H7 (cell line): Measurements from ENCODE around the gene AKNA. TPM values are rescaled to one million over a fixed set of nuclear protein-coding genes. Genes with fewer than 3 reads are reported as not detected.

Experiments used
- DNase-seq: peaks from one replicate; pipeline ENCODE4 v3.0.0; 2012
- H3K27me3 ChIP-seq: 2 replicates; pipeline ENCODE4 v1.6.0; 2011; ENCODE audit warnings: mild to moderate bottlenecking, low read length; ENCODE audit not compliant: control insufficient read depth, insufficient read depth
- H3K36me3 ChIP-seq: replicated peaks from 2 replicates; pipeline ENCODE4 v1.5.1; 2011; ENCODE audit warnings: low read length; ENCODE audit not compliant: control insufficient read depth, insufficient read depth
- H3K4me3 ChIP-seq: 2 replicates; pipeline ENCODE4 v1.5.1; 2011; ENCODE audit warnings: low read depth, mild to moderate bottlenecking, control low read depth, low read length, moderate library complexity; ENCODE audit not compliant: insufficient read depth
- total RNA-seq: library from RNA; depleted of rRNA; stranded (reverse); fragments of >200 nt; shearing (Covaris generic); gene quantifications from 2 replicates; pipeline ENCODE4 v1.2.3, GENCODE V29; 2014

The AKNA gene
- total RNA-seq, 1 experiment from 2014 or later: 17.4 TPM

DNA sequence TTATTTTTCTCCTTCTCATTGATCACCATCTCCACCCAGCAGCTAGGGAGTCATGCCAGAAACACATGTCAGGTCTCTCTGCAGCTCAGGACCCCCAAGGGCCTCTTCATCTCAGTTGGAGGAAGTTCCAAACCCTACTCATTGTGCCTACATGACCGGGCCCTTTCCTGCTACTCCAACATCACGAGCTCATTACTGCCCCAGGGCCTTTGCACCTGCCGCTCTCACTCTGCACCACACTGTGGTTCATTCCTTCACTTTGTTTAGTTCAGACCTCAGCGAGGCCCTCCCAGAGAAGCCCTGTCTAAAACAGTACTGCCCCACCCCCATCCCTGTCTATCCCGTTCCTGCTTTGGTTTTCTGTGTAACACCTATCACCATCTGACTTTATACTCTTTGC lies 22.1 kb upstream of the AKNA start:
- no peak for DNase-seq
- H3K36me3 ChIP-seq: no peaks in the 10 kb centered on the region

DNA sequence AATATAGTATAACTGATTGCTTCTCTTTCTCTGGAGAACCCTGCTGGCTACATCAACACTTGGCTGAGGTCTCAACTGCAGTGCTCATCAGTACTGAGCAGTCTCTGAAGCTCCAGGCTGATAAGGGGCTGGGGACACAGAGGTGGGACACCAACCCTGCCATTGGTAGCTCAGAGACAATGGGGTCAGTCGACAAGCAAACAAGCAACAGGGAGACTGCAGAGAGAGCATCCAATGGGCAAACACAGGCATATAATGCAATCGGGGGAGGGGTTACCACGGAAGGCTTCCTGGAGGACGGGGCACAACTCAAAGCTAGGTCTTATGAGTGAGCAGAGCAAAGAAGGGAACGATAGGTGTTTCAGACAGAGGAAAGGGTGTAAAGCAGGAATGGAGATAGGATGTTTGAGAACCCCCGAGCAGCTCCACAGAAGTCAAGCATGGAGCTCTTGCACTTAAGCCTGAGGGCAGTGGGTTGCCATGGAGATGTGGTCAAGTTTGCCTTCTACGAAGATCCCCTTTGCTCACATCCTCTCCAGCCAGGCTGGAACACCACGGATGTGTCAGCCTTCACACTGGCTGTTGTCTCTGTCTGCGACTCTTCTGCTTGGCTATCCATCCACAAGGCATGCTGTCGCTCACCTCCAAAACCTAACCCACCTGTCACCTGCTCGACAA lies 21.5 kb upstream of the AKNA start:
- DNase-seq: no peak

More for the DNA sequence above, 22.1 kb upstream of the AKNA start:
- Histone ChIP-seq H3K4me3 (no peak overlapping the region), H3K27me3 (no peaks in the 10 kb centered on the region)

DNA sequence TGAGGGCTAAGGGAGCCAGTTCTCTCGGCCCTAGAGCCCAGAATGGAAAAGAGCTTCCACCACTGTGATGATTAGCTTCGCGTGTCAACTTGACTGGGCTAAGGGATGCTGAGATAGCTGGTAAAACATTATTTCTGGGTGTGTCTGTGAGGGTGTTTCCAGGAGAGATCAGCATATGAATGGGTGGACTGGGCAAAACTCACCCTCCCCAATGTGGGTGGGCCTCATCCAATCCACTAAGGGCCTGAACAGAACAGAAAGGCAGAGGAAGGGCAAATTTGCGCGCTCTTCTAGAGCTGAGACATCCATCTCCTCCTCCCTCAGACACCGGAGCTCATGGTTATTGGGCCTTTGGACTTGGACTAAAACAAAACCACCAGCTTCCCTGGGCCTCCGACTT lies 20.9 kb upstream of the AKNA start:
- Histone ChIP-seq H3K36me3 (no peaks in the 10 kb centered on the region), H3K4me3 (no peak overlapping the region), H3K27me3 (no peaks in the 10 kb centered on the region)
- DNase-seq: no peak

More for the DNA sequence above, 21.5 kb upstream of the AKNA start:
- Histone ChIP-seq H3K36me3 (no peaks in the 10 kb centered on the region), H3K4me3 (no peak overlapping the region), H3K27me3 (no peaks in the 10 kb centered on the region)

DNA sequence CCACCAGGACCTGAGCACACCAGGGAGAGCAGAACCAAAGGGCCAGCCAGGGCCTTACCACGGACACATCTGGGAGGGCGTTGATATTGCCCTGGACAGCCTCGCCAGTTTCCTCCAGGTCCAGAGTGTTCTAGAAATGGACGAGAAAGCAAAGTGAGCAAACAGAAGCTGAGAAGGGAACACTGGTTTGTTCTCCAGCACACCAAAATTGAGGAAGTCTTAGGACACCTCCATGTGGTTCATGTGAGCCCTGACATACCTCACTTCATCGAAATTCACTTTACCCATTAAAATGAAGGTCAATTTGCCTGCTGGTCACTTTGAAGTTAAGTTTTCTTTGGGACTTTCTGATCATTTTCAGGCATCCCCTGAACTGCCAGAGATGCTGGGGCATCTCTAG lies 20.1 kb upstream of the AKNA start:
- H3K4me3 ChIP-seq: no peak overlapping the region
- no peaks in the 10 kb centered on the region for H3K27me3 ChIP-seq
- no peaks in the 10 kb centered on the region for H3K36me3 ChIP-seq
- no peak for DNase-seq

DNA sequence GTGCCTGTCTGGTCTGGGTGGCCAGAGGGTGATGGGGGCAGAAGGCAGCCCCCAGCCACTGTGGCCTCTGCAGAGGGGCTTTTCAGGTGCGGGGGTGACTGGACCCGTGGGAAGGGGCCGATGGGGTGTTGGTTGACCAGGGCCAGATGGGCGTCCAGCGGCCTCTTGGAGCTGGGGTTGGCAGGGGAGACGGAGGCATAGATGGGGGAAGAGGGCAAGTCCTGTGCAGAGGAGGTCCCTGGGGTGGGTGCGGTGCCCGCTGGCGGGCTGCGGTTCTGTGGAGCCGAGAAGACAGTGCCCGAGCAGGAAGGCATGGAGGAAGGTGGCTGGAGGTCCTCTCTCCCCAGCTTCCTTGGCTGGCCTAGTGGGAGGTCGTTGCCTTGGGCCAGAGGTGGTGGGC lies 18.7 kb upstream of the AKNA start:
- H3K4me3 ChIP-seq: no peak overlapping the region
- DNase-seq: no peak
- H3K27me3 ChIP-seq: no peaks in the 10 kb centered on the region

DNA sequence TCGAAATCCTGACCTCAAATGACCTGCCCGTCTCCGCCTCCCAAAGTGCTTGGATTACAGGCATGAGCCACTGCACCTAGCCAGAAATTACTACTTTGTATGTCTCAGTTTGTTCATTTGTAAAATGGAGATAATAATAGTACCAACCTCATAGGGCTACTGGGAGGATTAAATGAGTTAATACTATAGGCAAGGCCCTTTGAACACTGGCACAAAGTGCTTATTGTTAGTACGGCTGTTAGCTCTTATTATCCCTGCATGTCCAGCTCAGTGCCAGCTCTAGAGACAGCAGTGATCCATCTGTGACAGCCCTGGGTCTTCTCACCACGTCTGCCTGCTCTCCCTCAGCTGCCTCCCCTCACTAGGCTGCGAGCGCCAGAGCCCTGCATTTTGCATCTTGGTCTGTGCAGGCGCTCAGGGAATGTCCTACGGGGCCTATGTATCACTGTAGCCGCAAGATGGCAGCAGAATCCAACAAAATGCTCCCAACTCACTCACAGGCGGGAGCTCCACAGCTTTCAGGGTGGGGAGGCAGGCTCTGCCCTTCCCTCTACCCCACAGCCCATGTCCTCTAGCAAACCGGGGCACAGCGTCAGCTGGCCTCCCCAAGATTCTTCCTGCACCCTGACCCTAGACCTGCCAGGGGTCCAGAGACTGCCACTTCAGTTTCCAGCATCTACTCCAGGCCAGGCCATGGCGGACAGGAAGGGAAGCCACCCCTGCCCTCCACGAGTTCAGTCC lies 17.7 kb upstream of the AKNA start:
- no peaks in the 10 kb centered on the region for H3K36me3 ChIP-seq
- H3K27me3 ChIP-seq: no peaks in the 10 kb centered on the region
- peak; percentile 94 for DNase-seq
- no peak overlapping the region for H3K4me3 ChIP-seq

More for the DNA sequence above, 18.7 kb upstream of the AKNA start:
- H3K36me3 ChIP-seq: no peaks in the 10 kb centered on the region

DNA sequence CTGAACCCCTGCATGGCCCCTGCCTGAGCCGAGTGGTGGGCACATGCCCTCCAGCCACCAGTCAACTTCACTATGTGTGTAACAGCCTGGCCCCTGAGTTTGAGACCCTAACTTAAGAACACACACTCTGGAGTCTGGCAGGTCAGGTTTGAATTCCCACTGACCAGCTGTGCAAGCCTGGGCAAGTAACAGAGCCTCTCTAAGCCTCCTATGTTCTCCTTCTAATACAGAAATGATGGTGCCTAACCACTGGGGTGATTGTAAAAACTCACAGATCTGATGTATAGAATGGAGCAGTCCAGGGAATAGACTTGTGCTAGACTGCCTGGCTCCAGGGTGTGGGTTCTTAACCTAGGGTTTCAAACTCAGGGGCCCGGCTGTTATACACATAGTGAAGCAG lies 16.7 kb upstream of the AKNA start:
- DNase-seq: no peak
- Histone ChIP-seq H3K27me3 (no peaks in the 10 kb centered on the region), H3K4me3 (no peak overlapping the region), H3K36me3 (no peaks in the 10 kb centered on the region)

DNA sequence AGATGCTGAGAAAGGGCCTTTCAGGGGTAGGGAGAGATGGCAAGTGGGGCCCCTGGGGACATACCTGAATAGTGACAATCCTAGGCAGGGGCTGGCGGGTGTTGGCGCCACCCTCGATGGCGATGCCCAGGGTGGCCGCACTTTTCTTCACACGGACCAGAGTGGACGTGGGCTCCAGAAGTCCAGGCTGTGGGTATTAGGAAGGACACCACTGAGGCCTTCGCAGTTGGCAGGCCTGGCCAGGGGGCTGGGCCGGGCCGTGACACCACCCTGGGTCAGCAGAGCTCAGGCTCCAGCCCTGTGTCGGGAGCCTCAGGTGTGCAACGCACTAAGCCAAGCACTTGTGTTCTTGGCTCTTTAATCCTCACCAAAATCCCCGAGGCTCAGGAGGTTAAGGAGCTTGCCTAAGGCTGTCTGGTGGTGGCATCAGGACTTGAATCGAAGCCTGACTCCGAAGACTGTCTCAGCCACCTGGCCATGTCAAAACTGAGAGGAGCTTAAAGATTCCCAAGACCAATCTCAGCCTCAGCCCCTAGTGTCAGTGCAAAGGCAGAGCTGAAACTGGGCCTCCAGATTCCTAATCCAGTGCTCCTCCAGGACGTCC lies 15.5 kb upstream of the AKNA start:
- no peak for DNase-seq
- Histone ChIP-seq H3K27me3 (no peaks in the 10 kb centered on the region), H3K4me3 (no peak overlapping the region), H3K36me3 (no peaks in the 10 kb centered on the region)

DNA sequence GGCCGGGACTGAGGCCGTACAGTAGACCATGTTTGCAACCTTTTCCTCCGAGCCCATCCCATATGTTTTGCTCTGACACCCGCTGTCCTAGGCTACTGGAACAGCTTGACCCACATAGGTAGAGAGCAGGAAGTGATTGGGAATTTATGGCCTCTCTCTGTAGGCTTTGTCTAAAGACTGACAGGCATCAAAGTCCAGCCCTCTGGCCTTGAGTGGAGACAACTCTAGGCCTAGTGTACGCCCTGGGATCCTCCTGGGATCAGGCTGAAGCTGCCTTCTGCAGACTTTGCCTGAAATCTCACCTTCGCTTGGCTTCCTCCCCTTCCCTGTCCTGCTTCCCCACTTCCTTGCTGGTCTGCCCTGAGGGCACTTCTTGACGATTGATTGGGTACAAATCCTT lies 13.6 kb upstream of the AKNA start:
- Histone ChIP-seq H3K4me3 (no peak overlapping the region), H3K27me3 (no peaks in the 10 kb centered on the region), H3K36me3 (no peaks in the 10 kb centered on the region)
- DNase-seq: no peak

DNA sequence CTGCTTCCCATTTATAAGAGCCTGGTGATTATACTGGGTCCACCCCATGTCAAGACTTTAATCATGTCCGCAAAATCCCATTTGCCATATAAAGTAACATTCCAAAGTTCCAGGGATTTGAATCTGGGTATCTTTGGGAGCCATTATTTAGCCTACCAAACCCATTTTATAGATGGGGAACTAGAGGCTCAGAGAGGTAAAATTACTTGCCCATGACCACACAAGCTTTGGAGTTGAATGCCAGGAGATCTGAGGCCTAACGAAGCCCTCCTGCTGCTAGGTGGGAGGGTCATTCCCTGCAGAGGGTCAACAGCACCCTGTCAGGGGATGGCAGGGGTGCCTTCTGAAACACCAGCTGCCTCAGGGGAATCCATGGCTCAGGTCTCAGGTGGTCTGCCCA lies 13.0 kb upstream of the AKNA start:
- Histone ChIP-seq H3K36me3 (no peaks in the 10 kb centered on the region), H3K27me3 (no peaks in the 10 kb centered on the region), H3K4me3 (no peak overlapping the region)
- DNase-seq: no peak

DNA sequence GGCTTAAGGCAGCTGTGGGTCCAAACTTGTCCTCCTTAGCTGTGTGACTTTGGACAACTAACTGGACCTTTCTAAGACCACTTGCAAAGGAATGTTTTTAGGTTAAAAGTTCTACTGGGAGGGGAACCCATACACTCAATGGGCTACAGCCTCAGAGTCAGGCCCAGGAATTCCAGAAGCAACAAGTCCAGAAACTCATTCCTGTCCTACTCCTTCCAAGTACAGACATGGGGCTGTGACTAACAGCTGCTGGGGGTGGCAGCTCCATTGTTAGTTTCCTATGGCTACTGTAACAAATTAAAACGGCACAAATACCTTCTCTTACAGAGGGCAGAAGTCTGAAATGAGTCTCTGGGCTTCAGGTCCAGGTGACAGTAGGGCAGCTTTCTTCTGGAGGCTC lies 12.4 kb upstream of the AKNA start:
- H3K27me3 ChIP-seq: no peaks in the 10 kb centered on the region

DNA sequence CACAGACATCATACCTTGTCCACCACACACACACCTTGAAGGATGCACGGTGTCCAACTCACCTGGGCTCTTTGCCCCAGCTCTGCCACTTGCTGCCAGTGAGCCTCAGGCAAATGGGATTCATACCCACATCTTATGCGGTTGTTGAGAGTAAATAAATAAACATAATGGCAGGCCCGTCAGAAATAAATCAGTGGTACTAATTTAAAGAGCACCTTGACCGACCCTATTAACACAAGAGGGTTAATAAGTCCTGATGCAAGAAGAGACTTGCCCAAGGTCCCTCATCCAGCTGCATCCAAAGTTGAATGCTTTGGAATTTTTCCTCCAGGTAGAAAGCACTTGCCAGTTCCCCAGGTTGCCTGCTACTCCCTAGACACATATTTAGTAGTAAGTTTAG lies 11.6 kb upstream of the AKNA start:
- Histone ChIP-seq H3K4me3 (no peak overlapping the region), H3K27me3 (no peaks in the 10 kb centered on the region), H3K36me3 (no peaks in the 10 kb centered on the region)
- DNase-seq: no peak

More for the DNA sequence above, 12.4 kb upstream of the AKNA start:
- DNase-seq: no peak
- Histone ChIP-seq H3K36me3 (no peaks in the 10 kb centered on the region), H3K4me3 (no peak overlapping the region)

DNA sequence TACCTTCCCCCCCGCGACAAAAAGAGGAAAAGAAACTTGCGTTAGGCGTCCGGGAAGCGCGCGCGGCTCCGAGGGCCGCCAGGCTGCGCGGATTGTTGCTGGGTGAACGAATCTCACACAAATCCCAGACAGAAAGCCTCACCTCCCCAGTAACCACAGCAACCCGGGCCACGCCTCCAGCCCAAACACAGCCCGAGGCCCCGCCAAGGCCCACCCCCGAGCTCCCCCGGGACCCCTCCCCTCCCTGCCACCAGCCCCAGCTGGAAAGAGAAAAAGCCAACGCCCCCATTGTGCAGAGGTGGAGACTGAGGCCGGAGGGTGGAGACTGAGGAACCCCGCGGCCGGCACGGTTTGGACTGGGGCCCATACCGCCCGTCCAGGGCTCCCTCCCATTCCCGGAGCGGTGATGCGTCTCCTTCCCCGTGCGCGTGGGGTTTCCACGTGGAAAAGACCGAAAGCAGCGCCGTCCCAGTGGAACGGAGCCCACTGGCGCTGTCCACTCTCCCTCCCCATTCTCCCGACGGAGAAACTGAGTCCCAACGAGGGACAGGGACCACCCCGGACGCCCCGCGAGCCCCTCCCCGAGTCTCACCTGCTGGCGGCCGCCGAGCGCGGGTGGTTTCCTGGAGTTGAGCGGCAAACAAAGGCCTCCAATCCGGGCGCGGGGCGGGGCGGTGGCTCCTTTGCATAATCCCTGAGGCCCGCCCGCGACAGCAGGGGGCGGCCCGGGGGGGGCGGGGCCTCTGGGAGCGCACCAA lies 10.2 kb upstream of the AKNA start:
- H3K27me3 ChIP-seq: no peaks in the 10 kb centered on the region
- no peaks in the 10 kb centered on the region for H3K36me3 ChIP-seq
- peak; percentile 99 for DNase-seq
- H3K4me3 ChIP-seq: peak overlapping the region; percentile 82

DNA sequence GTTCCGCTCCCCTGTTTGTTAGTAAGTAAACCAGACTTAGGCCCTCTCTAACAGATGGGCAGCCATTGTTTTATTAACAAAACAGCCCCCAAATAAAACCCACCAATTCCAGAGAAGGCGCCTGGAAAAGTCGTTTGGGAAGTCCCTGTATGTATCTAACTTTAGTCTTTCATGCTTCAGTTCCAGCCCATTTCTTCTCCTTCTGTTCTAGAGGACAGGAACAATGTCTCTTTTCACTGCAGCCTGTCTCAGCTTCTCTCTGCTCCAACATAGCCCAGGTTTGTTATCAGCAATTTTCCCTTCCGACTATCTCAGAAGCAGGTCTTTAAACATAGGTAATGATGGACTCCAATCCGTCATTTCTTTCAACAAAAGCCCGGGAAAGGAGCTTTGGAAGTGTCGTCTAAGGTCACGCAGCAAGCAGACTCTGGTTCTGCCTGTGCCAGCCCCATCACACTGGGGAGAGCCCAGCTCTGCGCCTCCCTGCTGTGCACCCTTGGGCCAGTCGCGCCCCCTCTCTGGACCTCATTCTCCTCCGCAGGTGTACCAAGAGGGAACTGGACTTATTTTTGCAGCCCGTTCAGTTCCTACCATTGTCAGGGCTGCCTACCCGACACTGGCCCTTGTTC lies 9.6 kb upstream of the AKNA start:
- no peaks in the 10 kb centered on the region for H3K36me3 ChIP-seq
- no peaks in the 10 kb centered on the region for H3K27me3 ChIP-seq
- H3K4me3 ChIP-seq: peak overlapping the region; percentile 82
- no peak for DNase-seq
